Measurements from ENCODE around the gene MAPK10. TPM values are rescaled to one million over a fixed set of nuclear protein-coding genes. Genes with fewer than 3 reads are reported as not detected.

The MAPK10 gene
- total and polyA plus RNA-seq, 2 experiments from 2014 or later, result 3.6 to 8.1 TPM

GRCh38 chr4:86011117-86011516, 348.7 kb downstream of the MAPK10 start:
- H3K9me2 ChIP-seq (ENCODE audit: insufficient read depth), result 0 out of 2 replicates have a peak, but pooled peaks cover 3% of the 10 kb centered on the region
- H3F3A ChIP-seq (replicated peaks; ENCODE audit: low read depth), result no peaks in the 10 kb centered on the region
- no peaks in the 10 kb centered on the region for H3K79me2 ChIP-seq (replicated peaks; ENCODE audit: insufficient read depth)
- no peak overlapping the region for H3K4me3 ChIP-seq
- ATAC-seq (no peak), DNase-seq (ENCODE audit: low spot score) (no peak)
- no peak overlapping the region for H3K27ac ChIP-seq (ENCODE audit: low read depth)
- H3K4me1 Mint-ChIP-seq, result peaks cover 21% of the 10 kb centered on the region
- peaks cover 3% of the 10 kb centered on the region for H3K27me3 Mint-ChIP-seq (ENCODE audit: insufficient read depth, low read depth, poor library complexity)
- H3K4me3 Mint-ChIP-seq, result no peak overlapping the region
- no peak for TF ChIP-seq CREB1 (CRISPR knock-in tag; IDR thresholded peaks at IDR 0.05; ENCODE audit: low read depth)
- no peak for TF ChIP-seq POLR2AphosphoS5 (IDR thresholded peaks at IDR 0.05; ENCODE audit: low read depth)
- no peak for TF ChIP-seq JUNB (IDR thresholded peaks at IDR 0.05; ENCODE audit: unreplicated experiment)
- TF ChIP-seq ZNF462 (CRISPR knock-in tag; IDR thresholded peaks at IDR 0.05), result no peak
- TF ChIP-seq EZH2 (IDR thresholded peaks at IDR 0.05; ENCODE audit: low read depth, unreplicated experiment), result no peak
- TF ChIP-seq REST (IDR thresholded peaks at IDR 0.05; ENCODE audit: unreplicated experiment), result no peak
- TF ChIP-seq STAT1 (IDR thresholded peaks at IDR 0.05; ENCODE audit: unreplicated experiment), result no peak
- TF ChIP-seq CTCF (conservative IDR thresholded peaks at IDR 0.05; ENCODE audit: low read depth in 2 of 2), result no peak
- TF ChIP-seq ZNF114 (CRISPR knock-in tag; IDR thresholded peaks at IDR 0.05), result no peak
- no peak for TF ChIP-seq ETS1 (IDR thresholded peaks at IDR 0.05)
- no peaks in the 10 kb centered on the region for H3K36me3 Mint-ChIP-seq (ENCODE audit: low read depth)
- peaks cover 18% of the 10 kb centered on the region for H3K4me1 ChIP-seq (ENCODE audit: insufficient read depth)
- no peaks in the 10 kb centered on the region for H3K36me3 ChIP-seq (ENCODE audit: insufficient read depth)
- no peaks in the 10 kb centered on the region for H4K20me1 ChIP-seq (replicated peaks; ENCODE audit: insufficient read depth)
- H3K27me3 ChIP-seq (ENCODE audit: insufficient read depth), result no peaks in the 10 kb centered on the region
- no peak overlapping the region for H2AFZ ChIP-seq
- no peak overlapping the region for H3K4me2 ChIP-seq
- no peaks in the 10 kb centered on the region for H3K9me3 Mint-ChIP-seq
- H3K27ac Mint-ChIP-seq, result no peak overlapping the region

Measured in GM23338 (cell line).